Left ventricle myocardium inferior (tissue), 1 donor: ENCODE measurements around the gene ZBTB14. TPM values are rescaled to one million over a fixed set of nuclear protein-coding genes. Genes with fewer than 3 reads are reported as not detected.

Experiments
- DNase-seq: peaks from one replicate; pipeline ENCODE4 v3.0.0-alpha.2; 2020
- H3K27ac ChIP-seq: fragments of 200-600 bp; replicated peaks from 2 replicates; pipeline ENCODE4 v1.8.0; 2021
- H3K27me3 ChIP-seq: fragments of 200-600 bp; 2 replicates; pipeline ENCODE4 v1.8.0; 2021; ENCODE audit warnings: low read depth
- H3K36me3 ChIP-seq: fragments of 200-600 bp; 2 replicates; pipeline ENCODE4 v1.8.0; 2021
- H3K4me1 ChIP-seq: fragments of 200-600 bp; 2 replicates; pipeline ENCODE4 v1.8.0; 2021
- H3K4me3 ChIP-seq: fragments of 200-600 bp; 2 replicates; pipeline ENCODE4 v1.8.0; 2021; ENCODE audit warnings: mild to moderate bottlenecking, moderate library complexity
- H3K9me3 ChIP-seq: fragments of 200-600 bp; replicated peaks from 2 replicates; pipeline ENCODE4 v1.8.0; 2021
- CTCF ChIP-seq: fragments of 200-600 bp; IDR thresholded peaks from 2 replicates; pipeline ENCODE4 v1.8.0; 2021; ENCODE audit warnings: antibody characterized with exemption, mild to moderate bottlenecking, borderline replicate concordance
- intact Hi-C: fragments of 100-400 bp; cut with micrococcal nuclease; formaldehyde crosslinking; loops from one replicate; pipeline ENCODE4 v1.11.0; 2022
- total RNA-seq: library from RNA; stranded (reverse); fragmentation: NEBNext Ultra II Directional; extraction: Animal tissue kit (Norgen Biotek cat#: 25700); gene quantifications from one replicate; pipeline ENCODE4 v1.2.1, GENCODE V29; 2021
- donor health status: DM: no; HTN: yes; CAD: no; lungs with severe emphysema.

ZBTB14 gene
- total RNA-seq, 1 donor from 2014 or later = 9.0 TPM

GRCh38 chr18:5303636-5304035 is 8.1 kb upstream of the ZBTB14 start:
- DNase-seq = no peak
- TF ChIP-seq CTCF = no peak
- Histone ChIP-seq H3K9me3 (no peaks in the 10 kb centered on the region), H3K27ac (no peak overlapping the region), H3K4me1 (no peaks in the 10 kb centered on the region), H3K27me3 (peaks cover 36% of the 10 kb centered on the region), H3K4me3 (no peak overlapping the region), H3K36me3 (no peaks in the 10 kb centered on the region)
- intact Hi-C loops = no loop called here

GRCh38 chr18:5302606-5303005 is 7.1 kb upstream of the ZBTB14 start:
- H3K27ac ChIP-seq = no peak overlapping the region
- H3K9me3 ChIP-seq = no peaks in the 10 kb centered on the region
- no peak for TF ChIP-seq CTCF
- H3K27me3 ChIP-seq = peaks cover 36% of the 10 kb centered on the region
- H3K4me1 ChIP-seq = no peaks in the 10 kb centered on the region
- no peak for DNase-seq
- no peaks in the 10 kb centered on the region for H3K36me3 ChIP-seq
- intact Hi-C loops = no loop called here
- H3K4me3 ChIP-seq = no peak overlapping the region

- intact Hi-C loops = no loop called here
- H3K4me1 ChIP-seq = peaks cover 11% of the 10 kb centered on the region
- H3K36me3 ChIP-seq = no peaks in the 10 kb centered on the region
- no peak for TF ChIP-seq CTCF
- no peak for DNase-seq
- no peak overlapping the region for H3K27ac ChIP-seq
- H3K9me3 ChIP-seq = no peaks in the 10 kb centered on the region
- H3K27me3 ChIP-seq = peaks cover 36% of the 10 kb centered on the region
- H3K4me3 ChIP-seq = no peak overlapping the region
These were observed 5.0 kb upstream of the ZBTB14 start for GRCh38 chr18:5300476-5301010.

GRCh38 chr18:5298156-5298852 is 2.8 kb upstream of the ZBTB14 start:
- peaks cover 27% of the 10 kb centered on the region for H3K27me3 ChIP-seq
- DNase-seq = no peak
- intact Hi-C loops = loop anchor here (5.0 kb wide), 1 partner anchor 61 kb away; no protein-coding TSS in a partner anchor

GRCh38 chr18:5297597-5297996 is 2.1 kb upstream of the ZBTB14 start:
- no peak for DNase-seq
- Histone ChIP-seq H3K4me3 (no peak overlapping the region), H3K27me3 (peaks cover 20% of the 10 kb centered on the region), H3K9me3 (no peaks in the 10 kb centered on the region), H3K27ac (no peak overlapping the region), H3K36me3 (no peaks in the 10 kb centered on the region), H3K4me1 (peaks cover 26% of the 10 kb centered on the region)
- no peak for TF ChIP-seq CTCF
- intact Hi-C loops = loop anchor here (5.0 kb wide), 1 partner anchor 60 kb away; no protein-coding TSS in a partner anchor

More at GRCh38 chr18:5298156-5298852, 2.8 kb upstream of the ZBTB14 start:
- no peak for TF ChIP-seq CTCF
- no peaks in the 10 kb centered on the region for H3K9me3 ChIP-seq
- H3K36me3 ChIP-seq = no peaks in the 10 kb centered on the region
- no peak overlapping the region for H3K4me3 ChIP-seq
- H3K4me1 ChIP-seq = peaks cover 26% of the 10 kb centered on the region
- no peak overlapping the region for H3K27ac ChIP-seq
